H9 (cell line): ENCODE data around the gene ZMAT2. TPM values are rescaled to one million over a fixed set of nuclear protein-coding genes. Genes with fewer than 3 reads are reported as not detected.
"Not testable (repeated sequence)": the region's sequence is repeated elsewhere in the genome, so short reads cannot be mapped to it uniquely, and the experiment has no call there.

Experiments used
- DNase-seq: peaks from one replicate; pipeline ENCODE4 v3.0.0-alpha.2; 2017
- H2AFZ ChIP-seq: one replicate; pipeline ENCODE4 v1.6.1; 2013; ENCODE audit warnings: mild to moderate bottlenecking, low read length, control low read depth, moderate library complexity
- H2AK5ac ChIP-seq: 2 replicates; pipeline ENCODE4 v1.6.1; 2013; ENCODE audit warnings: low read length, control low read depth, mixed read lengths; ENCODE audit not compliant: insufficient read length
- H2BK120ac ChIP-seq: one replicate; pipeline ENCODE4 v1.6.1; 2013; ENCODE audit warnings: low read depth, mild to moderate bottlenecking, low read length, control low read depth, inconsistent platforms; ENCODE audit not compliant: poor library complexity, severe bottlenecking
- H2BK12ac ChIP-seq: 2 replicates; pipeline ENCODE4 v1.6.1; 2013; ENCODE audit warnings: low read length, control low read depth, mixed read lengths, low read depth; ENCODE audit not compliant: insufficient read length
- H2BK15ac ChIP-seq: 2 replicates; pipeline ENCODE4 v1.6.1; 2013; ENCODE audit warnings: low read depth, low read length, control low read depth
- H2BK20ac ChIP-seq: one replicate; pipeline ENCODE4 v1.6.1; 2013; ENCODE audit warnings: low read depth, mild to moderate bottlenecking, low read length, control low read depth, inconsistent platforms; ENCODE audit not compliant: poor library complexity, severe bottlenecking
- H2BK5ac ChIP-seq: 2 replicates; pipeline ENCODE4 v1.6.1; 2013; ENCODE audit warnings: low read length, control low read depth, mixed read lengths; ENCODE audit not compliant: insufficient read length
- H3K14ac ChIP-seq: 2 replicates; pipeline ENCODE4 v1.6.1; 2013; ENCODE audit warnings: low read length, control low read depth; ENCODE audit not compliant: insufficient read depth
- H3K18ac ChIP-seq: 2 replicates; pipeline ENCODE4 v1.6.1; 2013; ENCODE audit warnings: low read depth, mild to moderate bottlenecking, mixed read lengths, low read length, control low read depth; ENCODE audit not compliant: insufficient read length
- H3K23ac ChIP-seq: 2 replicates; pipeline ENCODE4 v1.6.1; 2013; ENCODE audit warnings: low read length, control low read depth, mixed read lengths, low read depth; ENCODE audit not compliant: insufficient read length
- H3K23me2 ChIP-seq: 2 replicates; pipeline ENCODE4 v1.6.1; 2013; ENCODE audit warnings: low read depth, mild to moderate bottlenecking, mixed read lengths, low read length, control low read depth; ENCODE audit not compliant: insufficient read length, poor library complexity, severe bottlenecking
- H3K27ac ChIP-seq: 2 replicates; pipeline ENCODE4 v1.5.1; 2013; ENCODE audit warnings: low read length, control low read depth, mixed read lengths, low read depth; ENCODE audit not compliant: insufficient read length
- H3K27me3 ChIP-seq: 2 replicates; pipeline ENCODE4 v1.6.1; 2013; ENCODE audit warnings: low read length, control low read depth, inconsistent platforms; ENCODE audit not compliant: insufficient read depth
- H3K4ac ChIP-seq: 2 replicates; pipeline ENCODE4 v1.6.1; 2013; ENCODE audit warnings: low read depth, mild to moderate bottlenecking, control low read depth, inconsistent platforms, low read length, moderate library complexity
- H3K4me1 ChIP-seq: 2 replicates; pipeline ENCODE4 v1.6.1; 2013; ENCODE audit warnings: low read length, control low read depth, inconsistent platforms; ENCODE audit not compliant: insufficient read depth
- H3K4me2 ChIP-seq: 2 replicates; pipeline ENCODE4 v1.6.1; 2013; ENCODE audit warnings: low read length, control low read depth, mixed read lengths; ENCODE audit not compliant: insufficient read length, insufficient read depth
- H3K56ac ChIP-seq: 2 replicates; pipeline ENCODE4 v1.6.1; 2013; ENCODE audit warnings: low read depth, mild to moderate bottlenecking, mixed read lengths, low read length, control low read depth; ENCODE audit not compliant: insufficient read length
- H3K79me1 ChIP-seq: 2 replicates; pipeline ENCODE4 v1.6.1; 2013; ENCODE audit warnings: low read depth, mild to moderate bottlenecking, moderate library complexity, low read length, control low read depth, inconsistent platforms; ENCODE audit not compliant: insufficient read depth, poor library complexity, severe bottlenecking
- H3K79me2 ChIP-seq: 2 replicates; pipeline ENCODE4 v1.6.1; 2013; ENCODE audit warnings: low read length, control low read depth, inconsistent platforms; ENCODE audit not compliant: insufficient read depth
- H3K9ac ChIP-seq: 2 replicates; pipeline ENCODE4 v1.6.1; 2013; ENCODE audit warnings: low read length, control low read depth, mixed read lengths; ENCODE audit not compliant: insufficient read length; ENCODE audit errors: extremely low read depth
- H3K9me3 ChIP-seq: one replicate; pipeline ENCODE4 v1.6.1; 2013; ENCODE audit warnings: low read depth, low read length, inconsistent platforms; ENCODE audit not compliant: control insufficient read depth
- H3T11ph ChIP-seq: one replicate; pipeline ENCODE4 v1.6.1; 2013; ENCODE audit warnings: mild to moderate bottlenecking, low read length, control low read depth, inconsistent platforms
- H4K20me1 ChIP-seq: one replicate; pipeline ENCODE4 v1.6.1; 2013; ENCODE audit not compliant: control insufficient read depth, insufficient read length, insufficient read depth
- H4K5ac ChIP-seq: 2 replicates; pipeline ENCODE4 v1.6.1; 2013; ENCODE audit warnings: low read depth, mild to moderate bottlenecking, mixed read lengths, low read length, control low read depth; ENCODE audit not compliant: insufficient read length
- H4K8ac ChIP-seq: replicated peaks from 2 replicates; pipeline ENCODE4 v1.6.1; 2013; ENCODE audit warnings: low read length, control low read depth, mixed read lengths, low read depth; ENCODE audit not compliant: insufficient read length
- H4K91ac ChIP-seq: 2 replicates; pipeline ENCODE4 v1.6.1; 2013; ENCODE audit warnings: low read depth, mild to moderate bottlenecking, moderate library complexity, mixed read lengths, low read length, control low read depth; ENCODE audit not compliant: insufficient read length
- H3K27ac Mint-ChIP-seq, 3 experiments: 2 replicates in 2 of 3; 3 replicates in 1 of 3; pipeline ENCODE4 v1.8.0; 2020 to 2021; ENCODE audit warnings: mixed read lengths in 3 of 3, mild to moderate bottlenecking in 1 of 3, moderate library complexity in 1 of 3
- H3K27me3 Mint-ChIP-seq: 2 replicates; pipeline ENCODE4 v1.8.0; 2021; ENCODE audit warnings: low read depth, mild to moderate bottlenecking, moderate library complexity, mixed read lengths
- H3K36me3 Mint-ChIP-seq, 3 experiments: 2 replicates in 2 of 3; 3 replicates in 1 of 3; pipeline ENCODE4 v1.8.0; 2020 to 2021; ENCODE audit warnings: low read depth in 3 of 3, mixed read lengths in 3 of 3; ENCODE audit not compliant: insufficient read depth in 1 of 3
- H3K4me1 Mint-ChIP-seq, 2 experiments: 2 replicates each; pipeline ENCODE4 v1.8.0; 2020; ENCODE audit warnings: mixed read lengths in 2 of 2
- H3K4me3 Mint-ChIP-seq, 2 experiments: 2 replicates in 1 of 2; 3 replicates in 1 of 2; pipeline ENCODE4 v1.8.0; 2020 to 2021; ENCODE audit warnings: mild to moderate bottlenecking in 2 of 2, mixed read lengths in 2 of 2, moderate library complexity in 1 of 2
- H3K9me3 Mint-ChIP-seq, 2 experiments: 2 replicates in 1 of 2; 3 replicates in 1 of 2; pipeline ENCODE4 v1.8.0; 2020; ENCODE audit warnings: mild to moderate bottlenecking in 2 of 2, mixed read lengths in 2 of 2, moderate library complexity in 1 of 2
- WGBS: extraction: QIAGEN DNeasy Blood & Tissue Kit; methylation state at CpG from one replicate; pipeline ENCODE4 v1.1.7; 2013; ENCODE audit warnings: missing lambda C conversion rate, low lambda C conversion rate, mixed read lengths; ENCODE audit not compliant: insufficient read length; ENCODE audit errors: extremely low coverage; 5-methylcytosine and 5-hydroxymethylcytosine counted together
- total RNA-seq: library from RNA; stranded (reverse); gene quantifications from 2 replicates; pipeline ENCODE4 v1.2.1, GENCODE V29; 2021

Gene ZMAT2
- total RNA-seq, 1 experiment from 2014 or later: 61.8 TPM

GRCh38 chr5:140721395-140721794, 21.1 kb downstream of the ZMAT2 start:
- not testable (repeated sequence) for H3K27ac Mint-ChIP-seq

More at GRCh38 chr5:140721395-140721794, 21.1 kb downstream of the ZMAT2 start:
- H3K14ac ChIP-seq, DNase-seq, H4K91ac ChIP-seq, H2AK5ac ChIP-seq, H2BK20ac ChIP-seq, H3K79me1 ChIP-seq, H3K23me2 ChIP-seq, H4K5ac ChIP-seq, H2BK15ac ChIP-seq, H2BK5ac ChIP-seq, H3K4me1 ChIP-seq, H3K4ac ChIP-seq, H3T11ph ChIP-seq, H3K18ac ChIP-seq, H3K36me3 Mint-ChIP-seq, H3K27me3 ChIP-seq, H3K4me3 Mint-ChIP-seq, H2AFZ ChIP-seq, H3K9me3 ChIP-seq, H3K4me1 Mint-ChIP-seq, H3K23ac ChIP-seq, H3K27me3 Mint-ChIP-seq, H4K20me1 ChIP-seq, H3K9ac ChIP-seq, H3K79me2 ChIP-seq, H2BK12ac ChIP-seq, H4K8ac ChIP-seq, H3K9me3 Mint-ChIP-seq, H3K27ac ChIP-seq, H3K56ac ChIP-seq, H2BK120ac ChIP-seq, H3K4me2 ChIP-seq: not testable (repeated sequence)
- no CpG with 5 or more reads among the region's 5 CpGs for whole genome bisulfite sequencing
